SK-N-SH (cell line): Measurements from ENCODE around the gene UBE2N.

ENCODE experiments used
- ELF1 ChIP-seq: IDR thresholded peaks from 2 replicates; pipeline ENCODE4 v1.4.0; 2012
- EP300 ChIP-seq, 2 experiments: IDR thresholded peaks; 2 replicates each; pipeline versions ENCODE4 v1.4.0 to v1.6.1; 2012; ENCODE audit warnings: borderline replicate concordance in 1 of 2, low read depth in 1 of 2, low read length in 1 of 2
- FOXM1 ChIP-seq: IDR thresholded peaks from 2 replicates; pipeline ENCODE4 v1.4.0; 2012; ENCODE audit warnings: low read depth, mild to moderate bottlenecking
- POLR2AphosphoS5 ChIP-seq: IDR thresholded peaks from 2 replicates; pipeline ENCODE4 v1.6.1; 2012; ENCODE audit warnings: low read depth, low read length
- RFX5 ChIP-seq: IDR thresholded peaks from 2 replicates; pipeline ENCODE4 v1.6.1; 2012; ENCODE audit warnings: mild to moderate bottlenecking, improper control_type of control experiment, low read length
- SIN3A ChIP-seq: IDR thresholded peaks from 2 replicates; pipeline ENCODE4 v1.6.1; 2012; ENCODE audit warnings: low read depth, mild to moderate bottlenecking, low read length, moderate library complexity, borderline replicate concordance
- TEAD4 ChIP-seq: IDR thresholded peaks from 2 replicates; pipeline ENCODE4 v1.4.0; 2012; ENCODE audit warnings: mild to moderate bottlenecking, borderline replicate concordance; ENCODE audit not compliant: insufficient read depth
- YY1 ChIP-seq: IDR thresholded peaks from 2 replicates; pipeline ENCODE4 v1.4.0; 2012; ENCODE audit warnings: low read depth, mild to moderate bottlenecking
- TF ChIP-seq, protein P1 (sequence below): fragments of 200-600 bp; sonication (generic); IDR thresholded peaks from 2 replicates; pipeline ENCODE4 v1.6.1; 2017; ENCODE audit warnings: antibody characterized with exemption, mild to moderate bottlenecking, moderate library complexity
- TF ChIP-seq, protein P2 (sequence below): IDR thresholded peaks from 2 replicates; pipeline ENCODE4 v1.6.1; 2012; ENCODE audit warnings: mild to moderate bottlenecking, low read depth, low read length, moderate library complexity
- TF ChIP-seq, protein P3 (sequence below): IDR thresholded peaks from 2 replicates; pipeline ENCODE4 v1.4.0; 2012; ENCODE audit warnings: low read depth, borderline replicate concordance
- TF ChIP-seq, protein P4 (sequence below): IDR thresholded peaks from 2 replicates; pipeline ENCODE4 v1.4.0; 2012; ENCODE audit warnings: low read depth
- TF ChIP-seq, protein P5 (sequence below): IDR thresholded peaks from 2 replicates; pipeline ENCODE4; 2012
- TF ChIP-seq, protein P6 (sequence below): fragments of 150-350 bp; IDR thresholded peaks from 2 replicates; pipeline ENCODE4 v1.6.1; 2017; ENCODE audit warnings: antibody characterized with exemption, low read length, low read depth, borderline replicate concordance

DNA sequence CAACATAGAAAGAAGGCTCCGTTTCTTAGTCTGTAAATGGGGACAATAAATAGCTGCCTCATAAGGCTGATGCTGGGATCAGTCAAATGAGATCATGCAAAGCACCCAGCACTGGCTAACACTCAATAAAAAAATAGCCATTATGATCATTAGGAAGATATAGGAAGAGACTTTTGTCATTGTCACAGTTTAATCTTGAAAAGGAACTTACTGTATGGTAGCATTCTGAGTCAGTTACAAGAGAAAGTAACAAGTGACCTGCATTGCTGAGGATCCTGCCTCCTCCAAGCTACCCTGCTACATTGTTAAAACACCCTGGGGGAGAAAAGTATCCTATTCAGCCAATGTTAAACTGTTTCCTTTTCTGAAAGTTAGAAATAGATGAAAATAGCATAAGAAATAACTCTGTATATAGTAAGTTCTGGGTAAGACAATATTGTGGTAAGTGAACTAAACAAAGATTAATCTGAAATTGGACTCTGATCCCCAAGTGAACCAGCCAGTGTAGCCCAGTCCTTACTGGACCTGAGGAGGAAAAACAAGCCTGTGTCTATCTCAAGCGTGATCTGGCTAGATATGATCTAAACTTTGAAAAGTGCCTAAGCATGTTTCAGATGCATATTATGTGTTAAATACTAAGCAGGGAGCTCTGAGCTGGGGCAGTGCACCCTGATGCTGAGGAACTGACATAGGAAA, 67.6 kb downstream of the UBE2N start:
- TF ChIP-seq RFX5 (no peak), EP300 (IDR thresholded peaks at IDR 0.05; ENCODE audit: borderline replicate concordance in 1 of 2, low read depth in 1 of 2, low read length in 1 of 2) (no peak), POLR2AphosphoS5 (no peak), SIN3A (no peak), YY1 (no peak), ELF1 (no peak), FOXM1 (no peak), TEAD4 (no peak)
- TF ChIP-seq, protein P1, sequence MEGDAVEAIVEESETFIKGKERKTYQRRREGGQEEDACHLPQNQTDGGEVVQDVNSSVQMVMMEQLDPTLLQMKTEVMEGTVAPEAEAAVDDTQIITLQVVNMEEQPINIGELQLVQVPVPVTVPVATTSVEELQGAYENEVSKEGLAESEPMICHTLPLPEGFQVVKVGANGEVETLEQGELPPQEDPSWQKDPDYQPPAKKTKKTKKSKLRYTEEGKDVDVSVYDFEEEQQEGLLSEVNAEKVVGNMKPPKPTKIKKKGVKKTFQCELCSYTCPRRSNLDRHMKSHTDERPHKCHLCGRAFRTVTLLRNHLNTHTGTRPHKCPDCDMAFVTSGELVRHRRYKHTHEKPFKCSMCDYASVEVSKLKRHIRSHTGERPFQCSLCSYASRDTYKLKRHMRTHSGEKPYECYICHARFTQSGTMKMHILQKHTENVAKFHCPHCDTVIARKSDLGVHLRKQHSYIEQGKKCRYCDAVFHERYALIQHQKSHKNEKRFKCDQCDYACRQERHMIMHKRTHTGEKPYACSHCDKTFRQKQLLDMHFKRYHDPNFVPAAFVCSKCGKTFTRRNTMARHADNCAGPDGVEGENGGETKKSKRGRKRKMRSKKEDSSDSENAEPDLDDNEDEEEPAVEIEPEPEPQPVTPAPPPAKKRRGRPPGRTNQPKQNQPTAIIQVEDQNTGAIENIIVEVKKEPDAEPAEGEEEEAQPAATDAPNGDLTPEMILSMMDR = no peak
- TF ChIP-seq, protein P2, sequence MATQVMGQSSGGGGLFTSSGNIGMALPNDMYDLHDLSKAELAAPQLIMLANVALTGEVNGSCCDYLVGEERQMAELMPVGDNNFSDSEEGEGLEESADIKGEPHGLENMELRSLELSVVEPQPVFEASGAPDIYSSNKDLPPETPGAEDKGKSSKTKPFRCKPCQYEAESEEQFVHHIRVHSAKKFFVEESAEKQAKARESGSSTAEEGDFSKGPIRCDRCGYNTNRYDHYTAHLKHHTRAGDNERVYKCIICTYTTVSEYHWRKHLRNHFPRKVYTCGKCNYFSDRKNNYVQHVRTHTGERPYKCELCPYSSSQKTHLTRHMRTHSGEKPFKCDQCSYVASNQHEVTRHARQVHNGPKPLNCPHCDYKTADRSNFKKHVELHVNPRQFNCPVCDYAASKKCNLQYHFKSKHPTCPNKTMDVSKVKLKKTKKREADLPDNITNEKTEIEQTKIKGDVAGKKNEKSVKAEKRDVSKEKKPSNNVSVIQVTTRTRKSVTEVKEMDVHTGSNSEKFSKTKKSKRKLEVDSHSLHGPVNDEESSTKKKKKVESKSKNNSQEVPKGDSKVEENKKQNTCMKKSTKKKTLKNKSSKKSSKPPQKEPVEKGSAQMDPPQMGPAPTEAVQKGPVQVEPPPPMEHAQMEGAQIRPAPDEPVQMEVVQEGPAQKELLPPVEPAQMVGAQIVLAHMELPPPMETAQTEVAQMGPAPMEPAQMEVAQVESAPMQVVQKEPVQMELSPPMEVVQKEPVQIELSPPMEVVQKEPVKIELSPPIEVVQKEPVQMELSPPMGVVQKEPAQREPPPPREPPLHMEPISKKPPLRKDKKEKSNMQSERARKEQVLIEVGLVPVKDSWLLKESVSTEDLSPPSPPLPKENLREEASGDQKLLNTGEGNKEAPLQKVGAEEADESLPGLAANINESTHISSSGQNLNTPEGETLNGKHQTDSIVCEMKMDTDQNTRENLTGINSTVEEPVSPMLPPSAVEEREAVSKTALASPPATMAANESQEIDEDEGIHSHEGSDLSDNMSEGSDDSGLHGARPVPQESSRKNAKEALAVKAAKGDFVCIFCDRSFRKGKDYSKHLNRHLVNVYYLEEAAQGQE = no peak
- TF ChIP-seq, protein P3, sequence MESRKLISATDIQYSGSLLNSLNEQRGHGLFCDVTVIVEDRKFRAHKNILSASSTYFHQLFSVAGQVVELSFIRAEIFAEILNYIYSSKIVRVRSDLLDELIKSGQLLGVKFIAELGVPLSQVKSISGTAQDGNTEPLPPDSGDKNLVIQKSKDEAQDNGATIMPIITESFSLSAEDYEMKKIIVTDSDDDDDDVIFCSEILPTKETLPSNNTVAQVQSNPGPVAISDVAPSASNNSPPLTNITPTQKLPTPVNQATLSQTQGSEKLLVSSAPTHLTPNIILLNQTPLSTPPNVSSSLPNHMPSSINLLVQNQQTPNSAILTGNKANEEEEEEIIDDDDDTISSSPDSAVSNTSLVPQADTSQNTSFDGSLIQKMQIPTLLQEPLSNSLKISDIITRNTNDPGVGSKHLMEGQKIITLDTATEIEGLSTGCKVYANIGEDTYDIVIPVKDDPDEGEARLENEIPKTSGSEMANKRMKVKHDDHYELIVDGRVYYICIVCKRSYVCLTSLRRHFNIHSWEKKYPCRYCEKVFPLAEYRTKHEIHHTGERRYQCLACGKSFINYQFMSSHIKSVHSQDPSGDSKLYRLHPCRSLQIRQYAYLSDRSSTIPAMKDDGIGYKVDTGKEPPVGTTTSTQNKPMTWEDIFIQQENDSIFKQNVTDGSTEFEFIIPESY = no peak
- TF ChIP-seq, protein P4, sequence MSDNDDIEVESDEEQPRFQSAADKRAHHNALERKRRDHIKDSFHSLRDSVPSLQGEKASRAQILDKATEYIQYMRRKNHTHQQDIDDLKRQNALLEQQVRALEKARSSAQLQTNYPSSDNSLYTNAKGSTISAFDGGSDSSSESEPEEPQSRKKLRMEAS = no peak
- TF ChIP-seq, protein P5, sequence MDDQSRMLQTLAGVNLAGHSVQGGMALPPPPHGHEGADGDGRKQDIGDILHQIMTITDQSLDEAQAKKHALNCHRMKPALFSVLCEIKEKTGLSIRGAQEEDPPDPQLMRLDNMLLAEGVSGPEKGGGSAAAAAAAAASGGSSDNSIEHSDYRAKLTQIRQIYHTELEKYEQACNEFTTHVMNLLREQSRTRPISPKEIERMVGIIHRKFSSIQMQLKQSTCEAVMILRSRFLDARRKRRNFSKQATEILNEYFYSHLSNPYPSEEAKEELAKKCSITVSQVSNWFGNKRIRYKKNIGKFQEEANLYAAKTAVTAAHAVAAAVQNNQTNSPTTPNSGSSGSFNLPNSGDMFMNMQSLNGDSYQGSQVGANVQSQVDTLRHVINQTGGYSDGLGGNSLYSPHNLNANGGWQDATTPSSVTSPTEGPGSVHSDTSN = no peak
- TF ChIP-seq, protein P6, sequence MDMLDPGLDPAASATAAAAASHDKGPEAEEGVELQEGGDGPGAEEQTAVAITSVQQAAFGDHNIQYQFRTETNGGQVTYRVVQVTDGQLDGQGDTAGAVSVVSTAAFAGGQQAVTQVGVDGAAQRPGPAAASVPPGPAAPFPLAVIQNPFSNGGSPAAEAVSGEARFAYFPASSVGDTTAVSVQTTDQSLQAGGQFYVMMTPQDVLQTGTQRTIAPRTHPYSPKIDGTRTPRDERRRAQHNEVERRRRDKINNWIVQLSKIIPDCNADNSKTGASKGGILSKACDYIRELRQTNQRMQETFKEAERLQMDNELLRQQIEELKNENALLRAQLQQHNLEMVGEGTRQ = no peak
